H9 (cell line): ENCODE data around the gene RIT2. TPM values are rescaled to one million over a fixed set of nuclear protein-coding genes. Genes with fewer than 3 reads are reported as not detected.

ENCODE experiments used
- DNase-seq: peaks from one replicate; pipeline ENCODE4 v3.0.0-alpha.2; 2017
- H2AFZ ChIP-seq: one replicate; pipeline ENCODE4 v1.6.1; 2013; ENCODE audit warnings: mild to moderate bottlenecking, low read length, control low read depth, moderate library complexity
- H2AK5ac ChIP-seq: 2 replicates; pipeline ENCODE4 v1.6.1; 2013; ENCODE audit warnings: low read length, control low read depth, mixed read lengths; ENCODE audit not compliant: insufficient read length
- H2BK120ac ChIP-seq: one replicate; pipeline ENCODE4 v1.6.1; 2013; ENCODE audit warnings: low read depth, mild to moderate bottlenecking, low read length, control low read depth, inconsistent platforms; ENCODE audit not compliant: poor library complexity, severe bottlenecking
- H2BK12ac ChIP-seq: 2 replicates; pipeline ENCODE4 v1.6.1; 2013; ENCODE audit warnings: low read length, control low read depth, mixed read lengths, low read depth; ENCODE audit not compliant: insufficient read length
- H2BK15ac ChIP-seq: 2 replicates; pipeline ENCODE4 v1.6.1; 2013; ENCODE audit warnings: low read depth, low read length, control low read depth
- H2BK20ac ChIP-seq: one replicate; pipeline ENCODE4 v1.6.1; 2013; ENCODE audit warnings: low read depth, mild to moderate bottlenecking, low read length, control low read depth, inconsistent platforms; ENCODE audit not compliant: poor library complexity, severe bottlenecking
- H2BK5ac ChIP-seq: 2 replicates; pipeline ENCODE4 v1.6.1; 2013; ENCODE audit warnings: low read length, control low read depth, mixed read lengths; ENCODE audit not compliant: insufficient read length
- H3K14ac ChIP-seq: 2 replicates; pipeline ENCODE4 v1.6.1; 2013; ENCODE audit warnings: low read length, control low read depth; ENCODE audit not compliant: insufficient read depth
- H3K18ac ChIP-seq: 2 replicates; pipeline ENCODE4 v1.6.1; 2013; ENCODE audit warnings: low read depth, mild to moderate bottlenecking, mixed read lengths, low read length, control low read depth; ENCODE audit not compliant: insufficient read length
- H3K23ac ChIP-seq: 2 replicates; pipeline ENCODE4 v1.6.1; 2013; ENCODE audit warnings: low read length, control low read depth, mixed read lengths, low read depth; ENCODE audit not compliant: insufficient read length
- H3K23me2 ChIP-seq: 2 replicates; pipeline ENCODE4 v1.6.1; 2013; ENCODE audit warnings: low read depth, mild to moderate bottlenecking, mixed read lengths, low read length, control low read depth; ENCODE audit not compliant: insufficient read length, poor library complexity, severe bottlenecking
- H3K27ac ChIP-seq: 2 replicates; pipeline ENCODE4 v1.5.1; 2013; ENCODE audit warnings: low read length, control low read depth, mixed read lengths, low read depth; ENCODE audit not compliant: insufficient read length
- H3K27me3 ChIP-seq: 2 replicates; pipeline ENCODE4 v1.6.1; 2013; ENCODE audit warnings: low read length, control low read depth, inconsistent platforms; ENCODE audit not compliant: insufficient read depth
- H3K4ac ChIP-seq: 2 replicates; pipeline ENCODE4 v1.6.1; 2013; ENCODE audit warnings: low read depth, mild to moderate bottlenecking, control low read depth, inconsistent platforms, low read length, moderate library complexity
- H3K4me1 ChIP-seq: 2 replicates; pipeline ENCODE4 v1.6.1; 2013; ENCODE audit warnings: low read length, control low read depth, inconsistent platforms; ENCODE audit not compliant: insufficient read depth
- H3K4me2 ChIP-seq: 2 replicates; pipeline ENCODE4 v1.6.1; 2013; ENCODE audit warnings: low read length, control low read depth, mixed read lengths; ENCODE audit not compliant: insufficient read length, insufficient read depth
- H3K56ac ChIP-seq: 2 replicates; pipeline ENCODE4 v1.6.1; 2013; ENCODE audit warnings: low read depth, mild to moderate bottlenecking, mixed read lengths, low read length, control low read depth; ENCODE audit not compliant: insufficient read length
- H3K79me1 ChIP-seq: 2 replicates; pipeline ENCODE4 v1.6.1; 2013; ENCODE audit warnings: low read depth, mild to moderate bottlenecking, moderate library complexity, low read length, control low read depth, inconsistent platforms; ENCODE audit not compliant: insufficient read depth, poor library complexity, severe bottlenecking
- H3K79me2 ChIP-seq: 2 replicates; pipeline ENCODE4 v1.6.1; 2013; ENCODE audit warnings: low read length, control low read depth, inconsistent platforms; ENCODE audit not compliant: insufficient read depth
- H3K9ac ChIP-seq: 2 replicates; pipeline ENCODE4 v1.6.1; 2013; ENCODE audit warnings: low read length, control low read depth, mixed read lengths; ENCODE audit not compliant: insufficient read length; ENCODE audit errors: extremely low read depth
- H3K9me3 ChIP-seq: one replicate; pipeline ENCODE4 v1.6.1; 2013; ENCODE audit warnings: low read depth, low read length, inconsistent platforms; ENCODE audit not compliant: control insufficient read depth
- H3T11ph ChIP-seq: one replicate; pipeline ENCODE4 v1.6.1; 2013; ENCODE audit warnings: mild to moderate bottlenecking, low read length, control low read depth, inconsistent platforms
- H4K20me1 ChIP-seq: one replicate; pipeline ENCODE4 v1.6.1; 2013; ENCODE audit not compliant: control insufficient read depth, insufficient read length, insufficient read depth
- H4K5ac ChIP-seq: 2 replicates; pipeline ENCODE4 v1.6.1; 2013; ENCODE audit warnings: low read depth, mild to moderate bottlenecking, mixed read lengths, low read length, control low read depth; ENCODE audit not compliant: insufficient read length
- H4K8ac ChIP-seq: replicated peaks from 2 replicates; pipeline ENCODE4 v1.6.1; 2013; ENCODE audit warnings: low read length, control low read depth, mixed read lengths, low read depth; ENCODE audit not compliant: insufficient read length
- H4K91ac ChIP-seq: 2 replicates; pipeline ENCODE4 v1.6.1; 2013; ENCODE audit warnings: low read depth, mild to moderate bottlenecking, moderate library complexity, mixed read lengths, low read length, control low read depth; ENCODE audit not compliant: insufficient read length
- H3K27ac Mint-ChIP-seq, 3 experiments: 2 replicates in 2 of 3; 3 replicates in 1 of 3; pipeline ENCODE4 v1.8.0; 2020 to 2021; ENCODE audit warnings: mixed read lengths in 3 of 3, mild to moderate bottlenecking in 1 of 3, moderate library complexity in 1 of 3
- H3K27me3 Mint-ChIP-seq: 2 replicates; pipeline ENCODE4 v1.8.0; 2021; ENCODE audit warnings: low read depth, mild to moderate bottlenecking, moderate library complexity, mixed read lengths
- H3K36me3 Mint-ChIP-seq, 3 experiments: 2 replicates in 2 of 3; 3 replicates in 1 of 3; pipeline ENCODE4 v1.8.0; 2020 to 2021; ENCODE audit warnings: low read depth in 3 of 3, mixed read lengths in 3 of 3; ENCODE audit not compliant: insufficient read depth in 1 of 3
- H3K4me1 Mint-ChIP-seq, 2 experiments: 2 replicates each; pipeline ENCODE4 v1.8.0; 2020; ENCODE audit warnings: mixed read lengths in 2 of 2
- H3K4me3 Mint-ChIP-seq, 2 experiments: 2 replicates in 1 of 2; 3 replicates in 1 of 2; pipeline ENCODE4 v1.8.0; 2020 to 2021; ENCODE audit warnings: mild to moderate bottlenecking in 2 of 2, mixed read lengths in 2 of 2, moderate library complexity in 1 of 2
- H3K9me3 Mint-ChIP-seq, 2 experiments: 2 replicates in 1 of 2; 3 replicates in 1 of 2; pipeline ENCODE4 v1.8.0; 2020; ENCODE audit warnings: mild to moderate bottlenecking in 2 of 2, mixed read lengths in 2 of 2, moderate library complexity in 1 of 2
- CTCF ChIP-seq: fragments of 200-600 bp; sonication (generic); conservative IDR thresholded peaks from 3 replicates; pipeline ENCODE4 v1.8.0; 2021; ENCODE audit warnings: antibody characterized with exemption, mild to moderate bottlenecking
- WGBS: extraction: QIAGEN DNeasy Blood & Tissue Kit; methylation state at CpG from one replicate; pipeline ENCODE4 v1.1.7; 2013; ENCODE audit warnings: missing lambda C conversion rate, low lambda C conversion rate, mixed read lengths; ENCODE audit not compliant: insufficient read length; ENCODE audit errors: extremely low coverage; 5-methylcytosine and 5-hydroxymethylcytosine counted together
- total RNA-seq: library from RNA; stranded (reverse); gene quantifications from 2 replicates; pipeline ENCODE4 v1.2.1, GENCODE V29; 2021

Gene RIT2
- total RNA-seq, 1 experiment from 2014 or later: 1.2 TPM

GRCh38 chr18:42941860-42942259 lies 173.6 kb downstream of the RIT2 start:
- DNase-seq: no peak
- H3T11ph ChIP-seq: no peak overlapping the region
- H3K27ac ChIP-seq: no peak overlapping the region
- H3K9ac ChIP-seq: no peak overlapping the region
- H3K27ac Mint-ChIP-seq: no peak overlapping the region; a peak in 1 of 7 replicates
- no peaks in the 10 kb centered on the region for H3K27me3 Mint-ChIP-seq
- peaks cover 15 to 22% of the 10 kb centered on the region in 2 experiments for H3K4me1 Mint-ChIP-seq
- no peak overlapping the region for H4K91ac ChIP-seq
- H3K4ac ChIP-seq: no peak overlapping the region
- H3K9me3 ChIP-seq: no peaks in the 10 kb centered on the region
- H3K27me3 ChIP-seq: no peaks in the 10 kb centered on the region
- no peaks in the 10 kb centered on the region for H3K23me2 ChIP-seq
- no peak overlapping the region for H2AK5ac ChIP-seq
- H2BK120ac ChIP-seq: no peak overlapping the region
- H2AFZ ChIP-seq: no peak overlapping the region
- no peak overlapping the region for H4K5ac ChIP-seq
- peaks cover 0 to 2% of the 10 kb centered on the region in 2 experiments; a peak in 2 of 5 replicates for H3K9me3 Mint-ChIP-seq
- H3K56ac ChIP-seq: no peak overlapping the region
- WGBS: no CpG with 5 or more reads among the region's 2 CpGs
- TF ChIP-seq CTCF: no peak
- no peaks in the 10 kb centered on the region; the same call in 1 of the 2 replicates for H3K4me1 ChIP-seq
- no peak overlapping the region for H3K14ac ChIP-seq
- H3K79me2 ChIP-seq: no peaks in the 10 kb centered on the region
- no peak overlapping the region for H2BK20ac ChIP-seq
- no peak overlapping the region for H4K8ac ChIP-seq
- H3K4me2 ChIP-seq: no peak overlapping the region
- no peaks in the 10 kb centered on the region for H3K79me1 ChIP-seq
- H3K18ac ChIP-seq: no peak overlapping the region
- no peak overlapping the region for H2BK12ac ChIP-seq
- H4K20me1 ChIP-seq: no peaks in the 10 kb centered on the region
- H2BK5ac ChIP-seq: no peak overlapping the region
- H2BK15ac ChIP-seq: no peak overlapping the region
- no peak overlapping the region for H3K23ac ChIP-seq
- no peak overlapping the region for H3K4me3 Mint-ChIP-seq
- peaks cover 4 to 10% (median 4%) of the 10 kb centered on the region in 3 experiments; a peak in 4 of 7 replicates for H3K36me3 Mint-ChIP-seq
